Prostate gland (tissue), 2 donors: ENCODE measurements around the gene RHBDD2.

ENCODE experiments used
- POLR2A ChIP-seq: fragments of 450-650 bp; IDR thresholded peaks from one replicate; pipeline ENCODE4 v1.6.1; 2016; ENCODE audit warnings: antibody characterized with exemption, mild to moderate bottlenecking
- POLR2AphosphoS5 ChIP-seq: sonication (generic); formaldehyde crosslinking; IDR thresholded peaks from one replicate; pipeline ENCODE4 v1.6.1; 2017; ENCODE audit warnings: antibody characterized with exemption
- TF ChIP-seq, protein P1 (sequence below), 4 experiments: fragments of 200-600 bp in 2 of 4; fragments of 450-650 bp in 2 of 4; sonication (generic) in 2 of 4; IDR thresholded peaks; 1 replicate in 3 of 4; 2 replicates in 1 of 4; pipeline ENCODE4 v1.5.1; 2016 to 2019; ENCODE audit warnings: antibody characterized with exemption in 4 of 4, mild to moderate bottlenecking in 2 of 4, moderate library complexity in 2 of 4

DNA sequence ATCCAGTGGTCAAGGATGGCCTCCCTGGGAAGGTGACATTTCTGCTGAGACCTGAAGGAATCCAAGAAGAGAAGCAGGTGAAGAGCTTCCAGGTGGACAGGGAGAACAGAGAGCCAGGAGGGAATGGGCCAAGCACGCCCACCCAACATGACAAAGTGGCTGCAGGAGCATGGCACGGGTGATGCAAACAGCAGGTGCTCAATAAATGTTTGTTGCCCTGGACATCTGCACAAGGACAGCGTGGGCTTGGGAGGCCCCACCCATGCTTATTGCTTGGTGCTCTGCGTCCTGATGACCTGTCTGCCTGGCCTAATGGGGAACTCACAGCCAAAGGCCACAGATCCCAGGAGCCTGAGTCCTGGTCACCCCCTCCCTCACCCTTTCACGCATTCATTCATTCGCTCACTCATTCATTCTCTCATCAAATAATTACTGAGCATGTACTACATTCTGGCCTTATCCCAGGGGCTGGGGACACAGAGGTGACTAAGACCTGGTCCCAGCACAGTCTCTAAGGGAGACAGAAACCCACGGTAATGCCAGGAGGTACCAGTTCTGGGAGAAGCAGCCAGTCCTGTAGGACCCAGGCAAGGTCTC is 13.1 kb downstream of the RHBDD2 start:
- TF ChIP-seq, protein P1, sequence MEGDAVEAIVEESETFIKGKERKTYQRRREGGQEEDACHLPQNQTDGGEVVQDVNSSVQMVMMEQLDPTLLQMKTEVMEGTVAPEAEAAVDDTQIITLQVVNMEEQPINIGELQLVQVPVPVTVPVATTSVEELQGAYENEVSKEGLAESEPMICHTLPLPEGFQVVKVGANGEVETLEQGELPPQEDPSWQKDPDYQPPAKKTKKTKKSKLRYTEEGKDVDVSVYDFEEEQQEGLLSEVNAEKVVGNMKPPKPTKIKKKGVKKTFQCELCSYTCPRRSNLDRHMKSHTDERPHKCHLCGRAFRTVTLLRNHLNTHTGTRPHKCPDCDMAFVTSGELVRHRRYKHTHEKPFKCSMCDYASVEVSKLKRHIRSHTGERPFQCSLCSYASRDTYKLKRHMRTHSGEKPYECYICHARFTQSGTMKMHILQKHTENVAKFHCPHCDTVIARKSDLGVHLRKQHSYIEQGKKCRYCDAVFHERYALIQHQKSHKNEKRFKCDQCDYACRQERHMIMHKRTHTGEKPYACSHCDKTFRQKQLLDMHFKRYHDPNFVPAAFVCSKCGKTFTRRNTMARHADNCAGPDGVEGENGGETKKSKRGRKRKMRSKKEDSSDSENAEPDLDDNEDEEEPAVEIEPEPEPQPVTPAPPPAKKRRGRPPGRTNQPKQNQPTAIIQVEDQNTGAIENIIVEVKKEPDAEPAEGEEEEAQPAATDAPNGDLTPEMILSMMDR (IDR thresholded peaks at IDR 0.05): no peak
- no peak for TF ChIP-seq POLR2A
- TF ChIP-seq POLR2AphosphoS5: no peak
